Endodermal cell (in vitro differentiated cells): ENCODE results near the gene DIS3L. TPM values are rescaled to one million over a fixed set of nuclear protein-coding genes. Genes with fewer than 3 reads are reported as not detected.

ENCODE experiments used
- DNase-seq: peaks from one replicate; pipeline ENCODE4 v3.0.0-alpha.2; 2017
- H3K27ac ChIP-seq: 2 replicates; pipeline ENCODE4 v1.5.1; 2013; ENCODE audit warnings: mild to moderate bottlenecking, low read depth, low read length, moderate library complexity
- H3K27me3 ChIP-seq: 2 replicates; pipeline ENCODE4 v1.6.1; 2013; ENCODE audit warnings: mild to moderate bottlenecking, low read length, moderate library complexity; ENCODE audit not compliant: insufficient read depth, control insufficient read depth, poor library complexity, severe bottlenecking
- H3K36me3 ChIP-seq: 2 replicates; pipeline ENCODE4 v1.7.0; 2013; ENCODE audit warnings: mild to moderate bottlenecking, low read length, moderate library complexity; ENCODE audit not compliant: control insufficient read depth, insufficient read depth
- H3K4me1 ChIP-seq: one replicate; pipeline ENCODE4 v1.7.0; 2013; ENCODE audit warnings: low read length; ENCODE audit not compliant: control insufficient read depth, insufficient read depth
- H3K4me3 ChIP-seq: 2 replicates; pipeline ENCODE4 v1.5.1; 2013; ENCODE audit warnings: mild to moderate bottlenecking, low read length, moderate library complexity
- H3K9ac ChIP-seq: 2 replicates; pipeline ENCODE4 v1.6.1; 2013; ENCODE audit warnings: mild to moderate bottlenecking, low read length, moderate library complexity; ENCODE audit not compliant: poor library complexity, severe bottlenecking; ENCODE audit errors: extremely low read depth
- H3K9me3 ChIP-seq: 2 replicates; pipeline ENCODE4 v1.6.1; 2013; ENCODE audit warnings: mild to moderate bottlenecking, low read length, moderate library complexity; ENCODE audit not compliant: control insufficient read depth
- H3K27ac Mint-ChIP-seq: 2 replicates; pipeline ENCODE4 v1.8.0; 2020; ENCODE audit warnings: mixed read lengths
- H3K27me3 Mint-ChIP-seq: 2 replicates; pipeline ENCODE4 v1.8.0; 2021; ENCODE audit warnings: mild to moderate bottlenecking, mixed read lengths; ENCODE audit not compliant: insufficient read depth
- H3K36me3 Mint-ChIP-seq: 2 replicates; pipeline ENCODE4 v1.8.0; 2020; ENCODE audit warnings: low read depth, mixed read lengths
- H3K4me1 Mint-ChIP-seq: 2 replicates; pipeline ENCODE4 v1.8.0; 2020; ENCODE audit warnings: mixed read lengths
- H3K4me3 Mint-ChIP-seq: 2 replicates; pipeline ENCODE4 v1.8.0; 2020; ENCODE audit warnings: mild to moderate bottlenecking, moderate library complexity, mixed read lengths
- H3K9me3 Mint-ChIP-seq: 2 replicates; pipeline ENCODE4 v1.8.0; 2020; ENCODE audit warnings: mild to moderate bottlenecking, mixed read lengths
- CTCF ChIP-seq: fragments of 200-600 bp; sonication (generic); conservative IDR thresholded peaks from 2 replicates; pipeline ENCODE4 v1.5.0; 2021; ENCODE audit warnings: antibody characterized with exemption, mild to moderate bottlenecking
- WGBS, 2 experiments: methylation state at CpG; one replicate each; pipeline versions ENCODE4 v1.1.5 to v1.1.7; 2013; ENCODE audit warnings: missing lambda C conversion rate in 2 of 2, mixed read lengths in 1 of 2; ENCODE audit not compliant: insufficient coverage in 1 of 2, insufficient read length in 1 of 2; 5-methylcytosine and 5-hydroxymethylcytosine counted together
- total RNA-seq, 2 donors: library from RNA; stranded (reverse); fragmentation: NEBNext Ultra II Directional in 1 of 2; extraction: Animal tissue kit (Norgen Biotek cat#: 25700) in 1 of 2; gene quantifications; 2 replicates in 1 of 2; 3 replicates in 1 of 2; pipeline ENCODE4 v1.2.1, GENCODE V29; 2021

The DIS3L gene
- total RNA-seq, 2 donors from 2014 or later, result 26.3 to 38.4 TPM

GRCh38 chr15:66264859-66265513, 28.4 kb upstream of the DIS3L start:
- H3K9me3 ChIP-seq, result peaks cover 5% of the 10 kb centered on the region
- Mint-ChIP-seq H3K36me3 (no peaks in the 10 kb centered on the region), H3K4me1 (peaks cover 3% of the 10 kb centered on the region), H3K27me3 (peaks cover 16% of the 10 kb centered on the region), H3K27ac (no peak overlapping the region), H3K4me3 (no peak overlapping the region), H3K9me3 (peaks cover 13% of the 10 kb centered on the region)
- no peak overlapping the region for H3K9ac ChIP-seq
- H3K4me3 ChIP-seq, result no peak overlapping the region
- H3K27ac ChIP-seq, result no peak overlapping the region
- no peaks in the 10 kb centered on the region for H3K36me3 ChIP-seq
- no peak for TF ChIP-seq CTCF
- 82 to 93% methylated on average over 13 to 20 of the region's 20 CpGs for WGBS, 2 experiments
- no peaks in the 10 kb centered on the region for H3K4me1 ChIP-seq
- DNase-seq, result no peak
- no peaks in the 10 kb centered on the region for H3K27me3 ChIP-seq

- Histone ChIP-seq H3K9ac (no peak overlapping the region), H3K27me3 (no peaks in the 10 kb centered on the region), H3K4me3 (no peak overlapping the region), H3K4me1 (no peaks in the 10 kb centered on the region), H3K36me3 (no peaks in the 10 kb centered on the region), H3K27ac (no peak overlapping the region), H3K9me3 (no peaks in the 10 kb centered on the region)
- no peak for TF ChIP-seq CTCF
- peaks cover 3% of the 10 kb centered on the region for H3K4me1 Mint-ChIP-seq
- no peaks in the 10 kb centered on the region for H3K36me3 Mint-ChIP-seq
- peak; percentile 72 for DNase-seq
- H3K4me3 Mint-ChIP-seq, result no peak overlapping the region
- 71 to 73% methylated on average over 12 to 13 of the region's 13 CpGs for WGBS, 2 experiments
- no peak overlapping the region for H3K27ac Mint-ChIP-seq
- no peaks in the 10 kb centered on the region for H3K27me3 Mint-ChIP-seq
- H3K9me3 Mint-ChIP-seq, result peaks cover 2% of the 10 kb centered on the region
Measured at GRCh38 chr15:66269326-66270090, 23.9 kb upstream of the DIS3L start.

GRCh38 chr15:66270932-66271331, 22.4 kb upstream of the DIS3L start:
- H3K27ac Mint-ChIP-seq, result no peak overlapping the region

More at GRCh38 chr15:66270932-66271331, 22.4 kb upstream of the DIS3L start:
- WGBS, 2 experiments, result 76 to 80% methylated on average over 5 to 6 of the region's 6 CpGs
- no peak for DNase-seq
- H3K27ac ChIP-seq, result no peak overlapping the region
- no peaks in the 10 kb centered on the region for H3K27me3 Mint-ChIP-seq
- H3K9ac ChIP-seq, result no peak overlapping the region
- peaks cover 8% of the 10 kb centered on the region for H3K9me3 Mint-ChIP-seq
- no peak for TF ChIP-seq CTCF
- H3K9me3 ChIP-seq, result no peaks in the 10 kb centered on the region
- H3K36me3 ChIP-seq, result no peaks in the 10 kb centered on the region
- no peak overlapping the region for H3K4me3 Mint-ChIP-seq
- no peaks in the 10 kb centered on the region for H3K27me3 ChIP-seq
- H3K4me1 ChIP-seq, result no peaks in the 10 kb centered on the region
- no peaks in the 10 kb centered on the region for H3K36me3 Mint-ChIP-seq
- H3K4me1 Mint-ChIP-seq, result peaks cover 3% of the 10 kb centered on the region
- H3K4me3 ChIP-seq, result no peak overlapping the region
